ENCODE data around the gene TBX2.
A peak's percentile ranks its signal among the peaks of the same experiment; 100 is the strongest.

Gene TBX2

DNA sequence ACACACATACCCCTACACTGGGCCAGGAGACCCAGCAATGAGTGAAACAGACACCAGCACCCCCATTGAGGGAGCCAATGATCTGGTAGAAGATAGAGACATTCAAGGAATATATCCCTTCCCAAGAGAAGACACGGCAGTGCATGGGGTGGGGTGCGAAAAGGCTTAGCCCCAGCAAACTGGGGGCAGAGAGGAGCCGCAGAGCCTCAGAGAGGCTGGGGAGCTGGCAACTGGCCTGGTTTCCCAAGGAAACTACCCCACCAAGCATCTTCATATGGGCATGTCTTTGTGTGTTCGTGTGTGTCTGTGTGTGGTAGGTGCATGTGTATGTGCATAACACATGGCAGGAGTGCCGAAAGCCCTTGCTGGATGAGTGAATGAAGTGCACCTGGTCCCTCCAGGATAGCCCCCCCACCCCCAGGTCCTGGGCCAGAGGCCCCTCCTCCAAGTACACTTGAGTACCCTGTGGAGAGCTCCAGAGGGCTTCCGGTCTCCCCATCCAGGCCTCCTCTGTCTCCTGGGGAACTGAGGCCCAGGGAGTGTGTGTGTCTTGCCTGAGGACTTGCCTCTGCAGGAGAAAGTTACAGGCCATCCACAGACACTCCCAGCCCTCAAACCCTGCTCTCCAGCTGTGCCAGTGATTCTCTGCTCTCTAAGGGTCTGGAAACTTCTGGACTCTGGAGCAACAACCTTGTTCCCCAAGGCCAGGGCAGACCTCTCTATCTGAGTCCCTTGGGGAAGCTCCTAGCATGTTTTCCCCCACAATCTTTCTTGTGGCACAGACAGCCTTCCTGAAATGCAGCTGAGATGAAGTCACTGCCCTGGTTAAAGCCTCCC, 15.9 kb downstream of the TBX2 start:
- Mint-ChIP-seq H3K9me3 (no peaks in the 10 kb centered on the region), H3K27ac (no peak overlapping the region), H3K36me3 (no peaks in the 10 kb centered on the region), H3K27me3 (peaks cover 12% of the 10 kb centered on the region), H3K4me3 (no peak overlapping the region), H3K4me1 (peaks cover 1% of the 10 kb centered on the region)
- ATAC-seq (ENCODE audit: low read depth) (no peak), DNase-seq (ENCODE audit: low spot score in 2 of 2) (no peak)

DNA sequence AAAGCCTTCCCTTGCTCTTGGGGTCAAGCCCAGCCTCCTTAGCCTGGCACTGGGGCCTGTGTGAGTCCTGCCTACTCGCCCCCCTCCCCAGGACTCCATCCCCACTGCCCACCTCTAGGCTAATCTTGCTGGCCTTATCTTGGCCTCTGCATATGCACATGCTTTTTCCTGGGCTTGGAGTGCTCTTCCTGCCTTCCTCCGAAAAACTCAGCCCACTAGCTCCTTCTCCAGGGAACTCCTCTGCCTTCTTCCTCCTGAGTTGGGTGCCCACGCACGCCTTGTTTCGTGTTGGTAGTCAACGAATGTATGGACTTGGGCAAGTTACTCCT, 16.5 kb downstream of the TBX2 start:
- DNase-seq (ENCODE audit: low spot score in 2 of 2) (no peak), ATAC-seq (ENCODE audit: low read depth) (no peak)
- Mint-ChIP-seq H3K9me3 (no peaks in the 10 kb centered on the region), H3K4me3 (no peak overlapping the region), H3K4me1 (no peaks in the 10 kb centered on the region), H3K27ac (no peak overlapping the region), H3K36me3 (no peaks in the 10 kb centered on the region), H3K27me3 (peaks cover 14% of the 10 kb centered on the region)

DNA sequence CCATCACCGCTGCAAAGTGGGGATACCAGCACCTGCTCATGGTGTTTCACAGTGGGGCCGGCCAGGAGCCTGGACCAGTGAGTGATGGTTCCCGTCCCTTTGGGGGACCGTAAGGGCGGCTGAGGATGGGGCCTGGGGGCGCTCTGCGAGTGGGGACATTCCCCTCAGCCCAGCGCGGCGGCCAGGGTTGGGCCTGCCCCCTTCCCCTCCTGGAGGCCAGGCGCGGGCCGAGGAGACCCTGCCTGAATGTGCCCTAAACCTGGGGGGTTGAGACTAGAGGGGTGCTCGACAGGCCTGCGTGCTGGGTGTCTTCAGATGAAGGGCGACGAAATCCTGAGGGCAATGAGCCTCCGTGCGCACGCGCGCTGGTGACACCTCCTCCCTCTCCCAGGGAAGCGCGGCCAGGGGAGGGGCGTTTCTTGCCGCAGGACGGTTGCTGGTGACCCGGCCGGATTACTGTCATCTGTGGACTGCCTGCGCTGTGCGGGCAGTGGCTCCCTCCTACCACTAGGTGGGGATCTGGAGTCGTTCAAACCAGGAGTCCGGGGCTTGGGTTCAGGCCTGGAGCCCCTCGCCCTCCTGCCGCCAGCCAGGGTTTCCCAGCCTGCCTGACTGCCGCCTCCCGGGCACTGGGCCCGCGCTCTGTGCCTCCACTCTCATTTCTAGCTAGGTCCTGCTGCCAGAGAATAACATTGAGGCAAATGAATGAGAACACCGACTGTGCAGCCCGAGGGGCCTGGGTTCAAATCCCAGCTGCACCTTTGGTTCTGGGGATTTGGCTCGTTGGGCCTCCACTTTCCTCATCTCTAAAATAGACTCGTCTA, 17.1 kb downstream of the TBX2 start:
- no peaks in the 10 kb centered on the region for H3K4me1 Mint-ChIP-seq
- H3K4me3 Mint-ChIP-seq: no peak overlapping the region
- H3K27ac Mint-ChIP-seq: no peak overlapping the region
- H3K36me3 Mint-ChIP-seq: no peaks in the 10 kb centered on the region
- peaks cover 15% of the 10 kb centered on the region for H3K27me3 Mint-ChIP-seq
- ATAC-seq (ENCODE audit: low read depth) (peak; percentile 44), DNase-seq (ENCODE audit: low spot score in 2 of 2) (peak; percentile 46 to 65)
- no peaks in the 10 kb centered on the region for H3K9me3 Mint-ChIP-seq

GRCh38 chr17:61418449-61418848, 18.8 kb downstream of the TBX2 start:
- no peak overlapping the region for H3K4me3 Mint-ChIP-seq
- DNase-seq (ENCODE audit: low spot score in 2 of 2): no peak
- ATAC-seq (ENCODE audit: low read depth): no peak
- H3K27me3 Mint-ChIP-seq: peaks cover 20% of the 10 kb centered on the region
- no peaks in the 10 kb centered on the region for H3K4me1 Mint-ChIP-seq
- no peak overlapping the region for H3K27ac Mint-ChIP-seq
- H3K9me3 Mint-ChIP-seq: no peaks in the 10 kb centered on the region
- no peaks in the 10 kb centered on the region for H3K36me3 Mint-ChIP-seq

DNA sequence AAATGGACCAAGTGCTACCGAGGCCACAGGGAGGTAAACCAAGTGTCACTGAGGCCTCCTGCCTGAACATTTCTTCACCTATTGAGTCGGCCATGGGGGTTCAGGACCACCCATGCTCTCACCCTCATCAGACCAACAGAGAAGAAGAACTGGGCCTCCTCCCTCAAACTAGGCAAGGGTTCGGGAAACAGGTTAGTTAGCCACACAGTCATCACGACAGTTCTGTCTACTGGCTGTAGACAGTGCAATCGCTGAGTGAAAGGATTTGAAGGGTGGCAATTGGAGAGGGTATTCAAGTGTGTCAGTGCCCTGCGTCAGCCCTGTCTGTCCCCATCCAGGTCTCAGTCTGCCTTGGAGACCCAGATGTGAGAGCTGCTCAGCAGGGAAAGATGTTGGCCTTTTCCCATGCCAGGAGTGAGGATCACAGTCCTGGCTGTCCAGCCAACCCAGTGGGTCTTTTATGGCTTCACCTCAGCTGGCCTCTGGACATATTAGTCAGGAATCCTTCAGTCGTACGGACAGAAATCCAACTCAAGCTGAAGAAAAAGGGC, 19.9 kb downstream of the TBX2 start:
- DNase-seq (ENCODE audit: low spot score in 2 of 2) (no peak), ATAC-seq (ENCODE audit: low read depth) (no peak)
- Mint-ChIP-seq H3K9me3 (no peaks in the 10 kb centered on the region), H3K36me3 (no peaks in the 10 kb centered on the region), H3K27ac (no peak overlapping the region), H3K4me3 (no peak overlapping the region), H3K4me1 (no peaks in the 10 kb centered on the region), H3K27me3 (peaks cover 19% of the 10 kb centered on the region)

DNA sequence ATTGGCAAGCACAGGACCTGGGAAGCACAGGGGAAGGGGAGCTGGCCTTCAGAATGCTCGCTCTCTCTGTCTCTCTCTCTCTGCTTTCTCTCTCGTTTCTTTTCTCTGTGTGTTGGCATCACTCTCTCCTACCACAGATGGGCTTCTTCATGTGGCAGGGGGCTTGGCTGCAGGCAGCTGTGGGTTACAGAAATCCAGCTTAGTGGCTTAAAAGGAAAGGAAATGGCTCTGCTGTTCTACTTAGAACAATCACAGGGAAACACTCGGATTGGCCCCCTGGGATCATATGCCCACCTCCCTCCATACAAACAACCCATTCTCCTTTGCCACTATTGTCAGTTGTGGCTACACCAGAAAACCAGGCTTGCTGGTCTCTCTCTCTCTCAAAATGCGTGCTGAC, 20.4 kb downstream of the TBX2 start:
- Mint-ChIP-seq H3K36me3 (no peaks in the 10 kb centered on the region), H3K4me1 (no peaks in the 10 kb centered on the region), H3K4me3 (no peak overlapping the region), H3K9me3 (no peaks in the 10 kb centered on the region), H3K27me3 (peaks cover 19% of the 10 kb centered on the region), H3K27ac (no peak overlapping the region)
- DNase-seq (ENCODE audit: low spot score in 2 of 2) (no peak), ATAC-seq (ENCODE audit: low read depth) (no peak)

DNA sequence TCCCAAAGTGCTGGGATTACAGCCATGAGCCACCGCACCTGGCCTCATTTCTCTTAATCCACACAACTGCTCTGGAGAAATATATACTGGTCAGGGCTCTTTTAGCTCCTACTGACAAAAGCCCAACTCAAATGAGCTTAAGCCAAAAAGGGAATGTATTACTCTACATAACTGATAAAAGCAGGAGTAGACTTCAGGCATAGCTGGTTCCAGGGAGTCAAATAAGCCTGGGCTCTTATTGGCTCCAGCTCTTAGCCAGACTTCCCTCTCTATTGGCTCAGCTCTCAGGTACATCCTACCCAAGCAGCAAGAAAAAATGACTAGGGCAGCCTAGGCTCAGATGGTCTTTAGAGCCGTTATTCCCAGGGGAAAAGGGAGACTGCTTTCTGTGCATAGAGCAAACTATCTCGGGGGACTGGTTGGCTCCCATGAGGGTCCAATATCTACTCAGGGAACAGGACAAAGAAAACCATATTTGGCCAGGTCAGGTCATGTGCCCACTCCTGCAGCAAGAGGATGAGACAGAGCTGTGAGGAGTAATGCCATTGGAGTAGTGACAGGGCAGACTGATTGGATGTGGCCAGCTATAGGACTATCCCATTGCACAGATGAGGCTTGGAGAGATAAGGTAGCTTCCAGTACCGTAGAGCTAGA, 21.2 kb downstream of the TBX2 start:
- H3K27ac Mint-ChIP-seq: no peak overlapping the region
- no peaks in the 10 kb centered on the region for H3K4me1 Mint-ChIP-seq
- ATAC-seq (ENCODE audit: low read depth) (no peak), DNase-seq (ENCODE audit: low spot score in 2 of 2) (no peak)
- no peak overlapping the region for H3K4me3 Mint-ChIP-seq
- H3K27me3 Mint-ChIP-seq: peaks cover 23% of the 10 kb centered on the region
- H3K9me3 Mint-ChIP-seq: no peaks in the 10 kb centered on the region
- H3K36me3 Mint-ChIP-seq: no peaks in the 10 kb centered on the region

DNA sequence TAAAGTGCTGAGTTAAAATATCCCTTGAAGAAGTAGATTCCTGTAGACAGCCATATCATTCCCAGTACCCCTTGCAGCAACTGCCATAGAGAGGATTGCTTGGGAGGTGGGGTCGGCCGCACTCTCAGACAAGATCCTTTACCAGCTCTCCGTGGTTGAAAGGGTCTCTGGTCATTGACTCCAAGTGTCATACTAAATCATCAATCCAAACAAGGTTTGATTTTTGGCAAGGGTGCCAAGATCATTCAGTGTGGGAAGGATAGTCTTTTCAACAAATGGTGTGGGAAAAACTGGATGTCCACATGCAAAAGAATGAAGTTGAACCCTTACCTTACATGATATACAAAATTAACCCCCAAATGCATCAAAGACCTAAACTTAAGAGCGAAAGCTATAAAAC, 21.8 kb downstream of the TBX2 start:
- ATAC-seq (ENCODE audit: low read depth): no peak
- Mint-ChIP-seq H3K9me3 (no peaks in the 10 kb centered on the region), H3K4me1 (no peaks in the 10 kb centered on the region), H3K4me3 (no peak overlapping the region), H3K27ac (no peak overlapping the region), H3K36me3 (no peaks in the 10 kb centered on the region), H3K27me3 (peaks cover 25% of the 10 kb centered on the region)
- DNase-seq (ENCODE audit: low spot score in 2 of 2): no peak

- no peak overlapping the region for H3K27ac Mint-ChIP-seq
- H3K9me3 Mint-ChIP-seq: no peaks in the 10 kb centered on the region
- H3K4me1 Mint-ChIP-seq: no peaks in the 10 kb centered on the region
- DNase-seq (ENCODE audit: low spot score in 2 of 2): no peak
- ATAC-seq (ENCODE audit: low read depth): no peak
- peaks cover 25% of the 10 kb centered on the region for H3K27me3 Mint-ChIP-seq
- H3K4me3 Mint-ChIP-seq: no peak overlapping the region
- no peaks in the 10 kb centered on the region for H3K36me3 Mint-ChIP-seq
These were observed 22.6 kb downstream of the TBX2 start for GRCh38 chr17:61422116-61422799.

GRCh38 chr17:61422869-61423268, 23.2 kb downstream of the TBX2 start:
- DNase-seq (ENCODE audit: low spot score in 2 of 2) (no peak), ATAC-seq (ENCODE audit: low read depth) (no peak)
- peaks cover 25% of the 10 kb centered on the region for H3K27me3 Mint-ChIP-seq
- no peak overlapping the region for H3K4me3 Mint-ChIP-seq
- no peaks in the 10 kb centered on the region for H3K36me3 Mint-ChIP-seq
- H3K4me1 Mint-ChIP-seq: no peaks in the 10 kb centered on the region
- no peak overlapping the region for H3K27ac Mint-ChIP-seq
- H3K9me3 Mint-ChIP-seq: no peaks in the 10 kb centered on the region

DNA sequence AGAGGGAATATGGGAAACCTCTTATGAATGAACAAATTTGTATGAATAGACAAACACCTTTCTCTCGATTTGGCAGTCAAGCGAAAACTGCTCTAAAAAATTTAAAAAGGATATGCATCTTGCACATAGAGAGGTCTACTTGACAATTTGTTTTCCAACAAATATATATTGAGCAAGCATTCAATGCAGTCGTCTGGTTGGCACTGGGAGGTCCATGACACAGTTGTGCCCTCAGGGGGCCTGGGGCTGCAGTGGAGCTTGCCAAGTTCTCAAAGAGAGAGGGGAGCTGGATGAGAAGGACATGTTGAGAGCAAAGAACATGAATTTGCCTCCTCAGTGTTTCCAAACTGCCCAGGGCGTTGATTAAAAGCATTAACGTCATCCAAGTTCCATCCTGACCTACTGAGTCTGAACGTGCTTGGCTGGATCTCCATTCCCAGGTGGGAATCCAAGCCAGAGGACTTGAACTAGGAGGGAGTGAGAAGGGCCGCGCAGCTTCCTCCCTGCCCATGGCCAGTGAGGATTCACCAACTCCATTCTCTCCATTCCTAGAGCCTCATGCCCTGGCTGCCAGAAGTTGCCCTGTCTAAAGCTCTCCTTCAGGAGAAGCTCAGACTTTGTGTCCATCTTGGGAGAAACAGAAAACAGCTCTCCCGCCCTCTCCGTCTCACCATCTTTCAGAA, 24.5 kb downstream of the TBX2 start:
- no peak overlapping the region for H3K27ac Mint-ChIP-seq
- ATAC-seq (ENCODE audit: low read depth): no peak
- DNase-seq (ENCODE audit: low spot score in 2 of 2): no peak
- H3K9me3 Mint-ChIP-seq: no peaks in the 10 kb centered on the region
- H3K4me1 Mint-ChIP-seq: no peaks in the 10 kb centered on the region
- no peaks in the 10 kb centered on the region for H3K36me3 Mint-ChIP-seq
- no peak overlapping the region for H3K4me3 Mint-ChIP-seq
- H3K27me3 Mint-ChIP-seq: peaks cover 24% of the 10 kb centered on the region

- no peak overlapping the region for H3K27ac Mint-ChIP-seq
- no peaks in the 10 kb centered on the region for H3K9me3 Mint-ChIP-seq
- H3K36me3 Mint-ChIP-seq: no peaks in the 10 kb centered on the region
- DNase-seq (ENCODE audit: low spot score in 2 of 2): no peak
- no peaks in the 10 kb centered on the region for H3K4me1 Mint-ChIP-seq
- no peak overlapping the region for H3K4me3 Mint-ChIP-seq
- peaks cover 14% of the 10 kb centered on the region for H3K27me3 Mint-ChIP-seq
- no peak for ATAC-seq (ENCODE audit: low read depth)
These were observed 26.2 kb downstream of the TBX2 start for GRCh38 chr17:61425682-61426481.

Data from memory B cell (primary cell).